B cell (primary cell): Measurements from ENCODE around the gene ZEB2. TPM values are rescaled to one million over a fixed set of nuclear protein-coding genes. Genes with fewer than 3 reads are reported as not detected.

Source experiments
- ATAC-seq: fragments of 200-7000 bp; cut with Tn5 transposase; one replicate; pipeline ENCODE4 v1.10.0; 2021; ENCODE audit warnings: low read depth, mild to moderate bottlenecking, moderate number of reproducible peaks, moderate library complexity
- CTCF ChIA-PET: fragments of 350-600 bp; sonication (Branson Sonifier 250); formaldehyde crosslinking; loops from one replicate; lab custom pipeline; 2021; ENCODE audit warnings: antibody characterized with exemption, inconsistent platforms; lab: Charles Lee
- POLR2A ChIA-PET: fragments of 350-600 bp; sonication (Branson Sonifier 250); formaldehyde crosslinking; loops from one replicate; lab custom pipeline; 2021; ENCODE audit warnings: antibody characterized with exemption; lab: Charles Lee
- DNase-seq: peaks from one replicate; pipeline ENCODE4 v3.0.0; 2013
- H2AFZ ChIP-seq: 2 replicates; pipeline ENCODE4 v1.6.1; 2012; ENCODE audit warnings: mild to moderate bottlenecking, low read depth, low read length; ENCODE audit not compliant: insufficient read depth, poor library complexity, severe bottlenecking
- H3K27ac ChIP-seq, 2 donors: 1 replicate in 1 of 2; 2 replicates in 1 of 2; pipeline ENCODE4 v1.5.1; 2012 to 2013; ENCODE audit warnings: low read length in 2 of 2, mild to moderate bottlenecking in 2 of 2, moderate library complexity in 1 of 2
- H3K27me3 ChIP-seq, 4 experiments: fragments of 200-600 bp in 1 of 4; sonication (generic) in 1 of 4; replicated peaks in 1 of 4; 1 replicate in 2 of 4; 2 replicates in 2 of 4; pipeline versions ENCODE4 v1.6.1 to v1.7.0; 2013 to 2016; ENCODE audit warnings: low read length in 3 of 4, mild to moderate bottlenecking in 2 of 4, mixed read lengths in 1 of 4, moderate library complexity in 1 of 4; ENCODE audit not compliant: insufficient read depth in 4 of 4, control insufficient read depth in 3 of 4; ENCODE audit errors: control extremely low read depth in 1 of 4
- H3K36me3 ChIP-seq, 2 experiments: replicated peaks in 1 of 2; 1 replicate in 1 of 2; 2 replicates in 1 of 2; pipeline versions ENCODE4 v1.6.1 to v1.7.1; 2013; ENCODE audit warnings: low read length in 1 of 2; ENCODE audit not compliant: insufficient read depth in 2 of 2, control insufficient read depth in 1 of 2; ENCODE audit errors: control extremely low read depth in 1 of 2, extremely low read depth in 1 of 2
- H3K4me1 ChIP-seq, 2 donors: fragments of 200-600 bp in 1 of 2; sonication (generic) in 1 of 2; 1 replicate in 1 of 2; 2 replicates in 1 of 2; pipeline versions ENCODE4 v1.5.1 to v1.6.1; 2013 to 2017; ENCODE audit warnings: low read length in 2 of 2; ENCODE audit not compliant: control insufficient read depth in 2 of 2, insufficient read depth in 2 of 2
- H3K4me2 ChIP-seq: replicated peaks from 2 replicates; pipeline ENCODE3; 2012; ENCODE audit warnings: mild to moderate bottlenecking, low read depth, low read length; ENCODE audit not compliant: poor library complexity, severe bottlenecking
- H3K4me3 ChIP-seq, 5 experiments: fragments of 200-600 bp in 1 of 5; sonication (generic) in 1 of 5; 1 replicate in 3 of 5; 2 replicates in 2 of 5; pipeline versions ENCODE4 v1.5.1 to v1.7.0; 2011 to 2016; ENCODE audit warnings: low read length in 4 of 5, mild to moderate bottlenecking in 4 of 5, low read depth in 2 of 5, control low read depth in 1 of 5, moderate library complexity in 1 of 5; ENCODE audit not compliant: insufficient read depth in 1 of 5; ENCODE audit errors: control extremely low read depth in 1 of 5, extremely low read depth in 1 of 5
- H3K79me2 ChIP-seq: fragments of 200-600 bp; sonication (generic); one replicate; pipeline ENCODE4 v1.6.0; 2016; ENCODE audit warnings: low read length; ENCODE audit not compliant: control insufficient read depth, insufficient read depth
- H3K9ac ChIP-seq: fragments of 200-600 bp; sonication (generic); 2 replicates; pipeline ENCODE4 v1.6.1; 2017; ENCODE audit warnings: mild to moderate bottlenecking, low read length, moderate library complexity
- H3K9me3 ChIP-seq, 3 donors: one replicate each; pipeline versions ENCODE4 v1.6.1 to v1.7.1; 2013; ENCODE audit warnings: low read length in 2 of 3; ENCODE audit not compliant: control insufficient read depth in 2 of 3, insufficient read depth in 1 of 3; ENCODE audit errors: control extremely low read depth in 1 of 3
- H4K20me1 ChIP-seq: 2 replicates; pipeline ENCODE4 v1.6.0; 2012; ENCODE audit warnings: mild to moderate bottlenecking, low read length; ENCODE audit not compliant: insufficient read depth, control insufficient read depth, poor library complexity, severe bottlenecking
- H3K27ac Mint-ChIP-seq: one replicate; pipeline ENCODE4 v1.8.0; 2021; ENCODE audit warnings: mixed read lengths
- H3K27me3 Mint-ChIP-seq: one replicate; pipeline ENCODE4 v1.8.0; 2021; ENCODE audit warnings: mixed read lengths
- H3K4me1 Mint-ChIP-seq: one replicate; pipeline ENCODE4 v1.8.0; 2021; ENCODE audit warnings: mixed read lengths
- H3K4me3 Mint-ChIP-seq: one replicate; pipeline ENCODE4 v1.8.0; 2021; ENCODE audit warnings: mixed read lengths
- H3K9me3 Mint-ChIP-seq: one replicate; pipeline ENCODE4 v1.8.0; 2022; ENCODE audit warnings: mixed read lengths; ENCODE audit not compliant: insufficient read depth
- CTCF ChIP-seq: fragments of 200-600 bp; IDR thresholded peaks from one replicate; pipeline ENCODE4 v1.8.0; 2022; ENCODE audit warnings: antibody characterized with exemption, mild to moderate bottlenecking
- EZH2 ChIP-seq: IDR thresholded peaks from 2 replicates; pipeline ENCODE4 v1.6.1; 2012; ENCODE audit warnings: borderline replicate concordance, low read depth, mild to moderate bottlenecking, moderate library complexity, low read length; ENCODE audit not compliant: insufficient read depth, poor library complexity, severe bottlenecking
- WGBS: methylation state at CpG from one replicate; pipeline ENCODE4 v1.1.5; 2013; ENCODE audit warnings: missing lambda C conversion rate; ENCODE audit not compliant: insufficient coverage; 5-methylcytosine and 5-hydroxymethylcytosine counted together
- intact Hi-C: fragments of 100-400 bp; cut with micrococcal nuclease; formaldehyde crosslinking; loops from one replicate; pipeline ENCODE4 v1.10.0; 2022
- polyA plus RNA-seq: library from polyadenylated mRNA; depleted of rRNA; stranded (reverse); fragments of >200 nt; gene quantifications from 2 replicates; pipeline ENCODE4 v1.2.3, GENCODE V29; 2012
- total RNA-seq, 2 donors: library from RNA; stranded (reverse); fragments of 120-200 nt in 1 of 2; gene quantifications; 1 replicate in 1 of 2; 2 replicates in 1 of 2; pipeline versions ENCODE4 v1.2.3 to v1.2.4, GENCODE V29; 2013 to 2022

Gene ZEB2
- total and polyA plus RNA-seq, 2 donors (not counting 1 experiment from before 2014, with no cell fraction given), result 56.3 to 217 TPM

DNA sequence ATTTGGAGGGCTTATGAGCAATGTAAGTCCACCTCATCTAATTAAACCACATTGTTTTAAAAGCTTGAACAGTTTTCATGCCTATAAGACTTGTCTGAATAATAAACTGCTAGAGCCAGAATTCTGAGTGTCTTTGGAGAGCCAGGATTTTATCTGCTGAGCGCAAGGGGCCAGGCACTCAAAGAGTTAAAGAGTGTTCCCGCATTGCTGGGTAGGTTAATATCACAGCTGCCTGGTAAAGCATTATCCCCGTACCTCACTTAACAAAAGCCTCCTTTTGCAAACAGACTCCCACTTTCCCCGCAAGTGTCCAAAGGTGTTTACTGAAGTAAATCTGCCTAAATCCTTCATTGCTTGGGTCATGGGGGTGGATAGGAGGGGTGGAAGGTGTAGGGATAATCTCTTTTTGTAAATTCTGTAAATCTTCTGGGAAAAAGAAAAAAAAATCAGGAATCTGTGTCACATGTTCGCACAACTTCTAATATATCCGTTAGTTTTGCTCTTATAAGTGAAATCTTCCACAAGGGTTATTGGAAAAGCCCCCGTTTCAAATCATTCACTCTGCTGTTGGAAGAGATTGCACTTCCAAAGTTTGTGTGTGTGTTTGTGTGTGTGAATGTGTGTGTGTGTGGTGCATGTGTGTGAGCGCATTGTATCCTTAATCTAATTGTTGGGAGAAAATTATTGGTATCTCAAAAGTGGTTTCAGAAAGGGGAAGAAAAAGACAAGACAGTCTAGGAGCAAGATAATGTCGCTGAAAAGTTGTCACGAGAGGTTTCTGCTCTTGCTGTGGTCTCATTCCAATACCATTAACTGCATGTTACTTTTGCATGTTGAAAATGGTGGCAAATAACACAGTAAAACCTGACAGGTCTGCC lies 10.7 kb downstream of the ZEB2 start:
- TF ChIP-seq CTCF (no peak), EZH2 (no peak)
- Histone ChIP-seq H3K4me3 (no peak overlapping the region), H4K20me1 (peaks cover 72% of the 10 kb centered on the region), H3K4me1 (peaks cover 78 to 79% of the 10 kb centered on the region in 2 donors), H3K27ac (peak overlapping the region; percentile 20 to 52), H3K9ac (no peak overlapping the region), H2AFZ (no peak overlapping the region), H3K4me2 (peak overlapping the region; percentile 18), H3K36me3 (peaks cover 1 to 26% of the 10 kb centered on the region in 2 experiments), H3K9me3 (no peaks in the 10 kb centered on the region), H3K27me3 (no peaks in the 10 kb centered on the region), H3K79me2 (peaks cover 100% of the 10 kb centered on the region)
- Mint-ChIP-seq H3K4me1 (peaks cover 94% of the 10 kb centered on the region), H3K4me3 (peak overlapping the region; percentile 27), H3K27ac (peak overlapping the region; percentile 47), H3K27me3 (no peaks in the 10 kb centered on the region), H3K9me3 (no peaks in the 10 kb centered on the region)
- CTCF ChIA-PET, result interaction anchor here (1.0 to 2.5 kb wide), 2 partner anchors 32 to 1244 kb away, joined by 4 to 9 read pairs; no protein-coding TSS in a partner anchor
- DNase-seq, result no peak
- intact Hi-C loops, result loop anchor here (1.0 to 5.0 kb wide), 3 partner anchors 8 to 182 kb away; no protein-coding TSS in a partner anchor
- no peak for ATAC-seq
- WGBS, result 95% methylated on average over 3 of the region's 10 CpGs
- POLR2A ChIA-PET, result interaction anchor here (0.7 kb wide), 1 partner anchor 38 kb away, joined by 3 read pairs; no protein-coding TSS in a partner anchor
